Brain pericyte (primary cell): Measurements from ENCODE around the gene ACR.
"Not testable (repeated sequence)": the region's sequence is repeated elsewhere in the genome, so short reads cannot be mapped to it uniquely, and the experiment has no call there.

Experiments
- DNase-seq: peaks from one replicate; pipeline ENCODE4 v3.0.0-alpha.2; 2012; ENCODE audit warnings: low read depth, low spot score

Gene ACR

DNA sequence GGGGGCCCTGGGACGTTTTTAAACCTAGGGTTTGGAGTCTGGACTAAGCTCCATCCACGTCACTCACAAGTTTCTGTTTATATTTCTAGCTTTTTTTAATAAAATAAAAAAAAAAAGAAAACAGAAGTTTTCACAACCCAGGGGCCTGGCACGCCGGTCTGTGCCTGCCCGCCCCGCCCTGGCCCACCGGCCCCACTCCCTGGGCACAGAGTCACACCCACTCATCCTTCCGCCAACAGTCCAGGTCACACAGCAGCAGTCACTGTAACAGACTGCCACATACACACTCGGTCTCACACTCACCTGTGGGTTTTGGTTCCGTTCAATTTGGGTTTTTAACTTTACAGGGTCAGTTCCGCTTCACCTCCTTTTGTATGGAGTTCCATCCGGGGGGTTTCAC lies 5.3 kb upstream of the ACR start:
- no peak for DNase-seq

DNA sequence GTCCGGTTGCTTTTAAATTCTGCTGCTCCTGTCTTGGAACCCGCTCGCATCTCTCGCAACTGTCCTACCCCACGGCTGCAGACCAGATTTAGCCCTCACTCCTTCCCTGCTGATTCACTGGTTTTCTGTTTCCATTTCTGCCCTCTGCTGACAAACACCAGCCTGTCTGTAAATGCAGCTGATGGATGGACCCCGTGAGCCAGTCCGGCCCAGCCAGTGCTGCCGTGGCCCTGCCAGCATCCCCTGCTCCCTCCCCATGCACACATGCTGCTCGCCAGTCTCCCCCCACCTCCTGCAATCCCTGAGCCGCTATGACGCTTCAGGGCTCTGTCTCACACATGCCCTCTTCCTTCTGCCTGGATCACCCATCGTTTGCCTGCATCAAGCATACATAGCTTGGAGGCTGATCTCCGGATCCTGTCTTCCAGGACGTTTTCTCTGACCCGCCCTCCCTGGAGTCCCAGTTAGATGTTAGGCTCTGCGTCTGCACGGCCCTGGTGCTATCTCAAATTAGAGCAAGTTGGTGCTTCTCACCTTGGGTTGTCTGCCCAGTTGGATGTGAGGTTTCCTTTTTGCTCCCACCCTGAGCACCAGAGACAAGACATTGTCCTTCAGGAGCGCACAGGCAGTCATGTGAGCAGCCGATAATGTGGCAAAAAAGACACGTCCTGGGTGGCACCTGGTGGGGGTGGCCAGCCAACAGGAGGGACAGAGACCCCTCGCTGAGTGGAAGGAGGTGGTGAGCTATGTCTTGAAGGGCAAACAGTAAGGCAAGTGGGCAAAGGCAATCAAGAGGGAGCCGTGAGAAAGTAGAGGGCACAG lies 4.3 kb upstream of the ACR start:
- no peak for DNase-seq

DNA sequence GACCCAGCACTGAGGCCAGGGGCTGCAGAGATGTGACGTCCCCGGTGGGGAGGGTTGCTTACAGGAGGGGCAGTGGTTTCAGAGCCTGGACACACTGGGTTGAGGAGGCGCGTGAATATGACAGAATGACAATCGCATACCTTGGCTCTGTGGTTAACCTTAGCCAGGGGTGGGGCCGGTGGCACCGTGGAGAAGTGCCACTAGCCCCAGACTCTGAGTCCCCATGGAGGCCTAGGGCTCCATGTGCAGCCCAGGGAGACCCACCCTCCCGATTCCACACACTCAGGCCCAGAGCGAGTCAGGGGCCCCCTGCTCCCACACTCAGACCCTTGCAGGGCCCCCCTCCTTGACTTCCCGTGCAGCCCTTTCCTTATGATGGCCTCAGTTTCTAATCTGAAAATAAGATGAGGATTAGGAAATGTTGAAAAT lies 3.6 kb upstream of the ACR start:
- DNase-seq = no peak

DNA sequence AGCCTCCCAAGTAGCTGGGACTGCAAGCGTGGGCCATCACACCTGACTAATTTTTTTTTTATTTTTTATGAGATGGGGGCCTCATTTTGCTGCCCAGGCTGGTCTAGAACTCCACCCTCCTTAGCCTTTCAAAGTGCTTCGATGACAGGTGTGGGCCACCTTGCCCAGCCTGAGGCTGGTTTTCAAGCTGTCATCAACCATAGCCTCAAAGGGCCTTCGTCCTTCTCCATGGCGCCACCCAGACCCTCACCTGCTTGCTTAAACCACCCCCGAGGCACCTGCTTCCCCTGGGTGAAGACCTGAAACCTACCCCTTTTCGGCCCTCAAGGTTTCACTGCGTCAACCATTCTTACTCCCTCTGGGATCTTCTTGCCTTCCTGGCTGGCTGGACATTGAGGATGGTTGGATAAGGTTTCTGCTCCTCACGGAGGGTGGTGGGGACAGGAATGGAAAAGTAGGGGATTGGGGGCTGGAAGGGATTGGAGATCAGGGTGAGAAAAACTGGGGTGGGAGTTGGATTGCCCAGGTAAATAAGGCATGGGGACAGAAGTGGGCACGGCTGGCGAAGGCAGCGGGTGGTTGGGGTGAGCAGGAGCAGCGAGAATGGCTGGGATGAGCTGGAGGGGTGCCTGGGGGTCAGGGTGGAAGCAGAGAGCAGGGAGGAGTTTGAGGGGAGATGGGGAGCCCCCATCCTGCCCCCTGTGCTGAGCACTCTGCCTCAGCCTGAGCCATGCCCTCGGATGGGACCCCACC lies 2.8 kb upstream of the ACR start:
- no peak for DNase-seq

DNA sequence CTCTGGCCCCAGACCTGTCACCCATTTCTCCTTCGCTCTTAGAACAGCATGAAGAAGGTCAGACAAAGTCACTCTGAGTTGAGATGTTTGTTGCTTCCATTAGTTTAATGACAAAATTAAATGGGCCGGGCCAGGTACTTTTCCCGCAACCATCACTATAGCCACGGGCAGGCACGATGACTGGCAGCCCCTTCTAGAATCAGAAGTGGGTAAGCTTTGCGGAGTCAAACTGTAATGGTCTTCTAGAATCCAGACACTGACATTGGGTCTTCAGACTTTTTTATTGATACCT lies 2.3 kb upstream of the ACR start:
- no peak for DNase-seq

DNA sequence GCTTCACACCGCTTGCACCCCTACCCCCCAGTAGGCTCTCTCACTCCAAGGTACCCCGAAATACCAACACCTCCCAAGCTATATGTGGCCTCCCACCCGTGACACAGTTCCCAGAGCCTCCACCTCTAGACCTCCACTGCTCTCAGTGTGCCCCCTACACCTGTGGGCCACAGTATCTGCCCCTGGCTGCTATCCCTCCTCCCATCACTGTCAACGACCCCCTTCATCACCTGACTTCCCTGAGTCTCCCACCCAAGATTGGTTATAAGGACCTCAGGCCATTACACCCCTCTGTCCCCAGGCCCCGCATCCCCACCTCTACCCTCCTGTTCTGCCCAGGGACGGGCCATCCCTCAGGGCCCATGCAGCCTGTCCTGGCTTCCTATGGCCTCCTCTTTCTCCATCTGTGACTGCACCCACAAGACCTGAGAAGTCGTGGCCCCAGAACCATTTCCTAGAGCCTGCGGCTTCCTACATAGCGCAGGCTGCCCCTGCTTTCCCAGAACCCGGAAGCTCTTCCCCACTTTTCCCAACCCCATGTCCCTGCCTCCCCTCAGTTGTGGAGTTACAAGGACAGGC lies 734 bp downstream of the ACR start:
- no peak for DNase-seq

DNA sequence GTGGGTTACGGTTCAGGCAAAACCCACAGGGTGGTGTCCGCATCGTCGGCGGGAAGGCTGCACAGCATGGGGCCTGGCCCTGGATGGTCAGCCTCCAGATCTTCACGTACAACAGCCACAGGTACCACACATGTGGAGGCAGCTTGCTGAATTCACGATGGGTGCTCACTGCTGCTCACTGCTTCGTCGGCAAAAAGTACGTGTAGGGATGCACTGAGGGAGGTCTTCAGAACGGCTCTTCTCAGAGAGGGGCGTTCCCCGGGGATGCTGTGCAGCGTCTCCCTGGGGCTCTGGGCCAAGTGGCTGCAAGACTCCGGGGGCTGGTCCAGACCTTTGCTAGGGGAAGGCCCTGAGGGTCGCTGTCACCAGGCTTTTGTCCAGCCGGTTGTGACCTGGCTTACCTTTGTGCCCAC lies 1.3 kb downstream of the ACR start:
- DNase-seq = no peak

DNA sequence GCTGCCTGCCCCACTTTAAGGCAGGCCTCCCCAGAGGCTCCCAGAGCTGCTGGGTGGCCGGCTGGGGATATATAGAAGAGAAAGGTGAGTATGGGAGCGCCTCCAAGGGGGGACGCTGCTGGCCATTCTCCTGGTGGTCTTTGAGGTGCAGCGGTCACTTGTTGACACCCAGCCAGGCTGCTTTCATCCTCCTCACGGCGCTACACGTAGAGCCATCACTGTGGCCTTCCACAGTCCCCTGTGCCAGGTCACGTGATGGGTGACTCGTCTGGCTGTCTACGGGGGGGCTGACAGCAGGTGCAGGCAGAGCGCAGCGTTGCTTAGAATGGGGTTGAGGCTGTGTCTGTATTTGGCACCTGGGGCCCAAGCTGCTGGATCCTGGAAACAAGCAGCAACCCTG lies 1.9 kb downstream of the ACR start:
- DNase-seq = no peak

DNA sequence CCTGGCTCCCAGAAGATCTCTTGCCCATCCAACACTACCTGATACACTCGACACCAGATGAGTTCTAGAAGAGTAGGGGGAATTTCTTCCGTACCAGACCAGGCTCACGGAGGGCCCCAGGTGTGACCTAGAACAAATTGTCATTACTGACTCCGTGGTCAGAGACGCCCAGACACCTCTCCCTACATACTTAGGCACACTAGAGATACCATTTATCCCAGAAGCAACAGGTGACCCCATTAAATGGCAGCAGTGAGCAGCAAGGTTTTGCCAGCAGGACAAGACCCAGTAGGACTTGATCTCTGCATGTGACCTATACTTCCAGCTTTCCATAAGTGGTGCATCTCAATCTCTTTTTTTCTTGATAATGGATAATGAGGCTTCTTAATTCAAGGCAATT lies 2.7 kb downstream of the ACR start:
- DNase-seq = not testable (repeated sequence)

DNA sequence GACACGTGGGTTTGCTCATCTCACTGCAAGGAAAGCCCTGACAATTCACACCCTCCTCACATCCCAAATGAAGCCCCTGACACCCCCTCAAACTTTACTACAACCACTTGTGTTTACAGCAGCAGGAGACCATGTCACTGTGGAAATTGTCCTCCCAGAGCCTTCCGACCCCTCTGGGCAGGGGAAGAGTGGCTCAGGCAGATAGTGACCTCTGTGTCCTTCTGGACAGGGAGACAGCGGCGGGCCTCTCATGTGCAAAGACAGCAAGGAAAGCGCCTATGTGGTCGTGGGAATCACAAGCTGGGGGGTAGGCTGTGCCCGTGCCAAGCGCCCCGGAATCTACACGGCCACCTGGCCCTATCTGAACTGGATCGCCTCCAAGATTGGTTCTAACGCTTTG lies 6.4 kb downstream of the ACR start:
- not testable (repeated sequence) for DNase-seq

DNA sequence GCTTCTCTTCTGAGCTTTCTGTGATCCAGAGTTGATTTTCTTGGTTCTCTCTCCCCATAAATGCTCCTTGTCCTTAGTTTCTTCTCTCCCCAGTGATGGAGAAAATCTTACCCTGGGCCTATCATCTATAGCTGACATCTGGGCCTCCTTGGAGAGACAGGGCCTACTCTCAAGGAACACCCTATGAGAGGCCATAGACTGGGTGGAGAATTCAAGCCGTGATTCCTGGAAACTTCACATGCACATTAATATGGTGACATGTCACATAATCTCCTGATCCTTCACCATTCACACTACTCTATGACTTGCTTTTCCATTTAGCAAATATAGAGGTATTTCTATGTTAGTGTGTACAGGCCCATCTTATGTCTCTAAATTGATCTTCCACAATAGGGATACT lies 9.5 kb downstream of the ACR start:
- DNase-seq = not testable (repeated sequence)

DNA sequence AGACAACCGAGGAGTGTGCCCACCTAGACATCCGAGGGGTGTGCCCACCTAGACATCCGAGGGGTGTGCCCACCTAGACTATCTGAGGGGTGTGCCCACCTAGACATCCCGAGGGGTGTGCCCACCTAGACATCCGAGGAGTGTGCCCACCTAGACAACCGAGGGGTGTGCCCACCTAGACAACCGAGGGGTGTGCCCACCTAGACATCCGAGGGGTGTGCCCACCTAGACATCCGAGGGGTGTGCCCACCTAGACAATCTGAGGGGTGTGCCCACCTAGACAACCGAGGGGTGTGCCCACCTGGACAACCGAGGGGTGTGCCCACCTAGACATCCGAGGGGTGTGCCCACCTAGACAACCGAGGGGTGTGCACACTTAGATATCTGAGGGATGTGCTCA lies 10.6 kb downstream of the ACR start:
- not testable (repeated sequence) for DNase-seq

DNA sequence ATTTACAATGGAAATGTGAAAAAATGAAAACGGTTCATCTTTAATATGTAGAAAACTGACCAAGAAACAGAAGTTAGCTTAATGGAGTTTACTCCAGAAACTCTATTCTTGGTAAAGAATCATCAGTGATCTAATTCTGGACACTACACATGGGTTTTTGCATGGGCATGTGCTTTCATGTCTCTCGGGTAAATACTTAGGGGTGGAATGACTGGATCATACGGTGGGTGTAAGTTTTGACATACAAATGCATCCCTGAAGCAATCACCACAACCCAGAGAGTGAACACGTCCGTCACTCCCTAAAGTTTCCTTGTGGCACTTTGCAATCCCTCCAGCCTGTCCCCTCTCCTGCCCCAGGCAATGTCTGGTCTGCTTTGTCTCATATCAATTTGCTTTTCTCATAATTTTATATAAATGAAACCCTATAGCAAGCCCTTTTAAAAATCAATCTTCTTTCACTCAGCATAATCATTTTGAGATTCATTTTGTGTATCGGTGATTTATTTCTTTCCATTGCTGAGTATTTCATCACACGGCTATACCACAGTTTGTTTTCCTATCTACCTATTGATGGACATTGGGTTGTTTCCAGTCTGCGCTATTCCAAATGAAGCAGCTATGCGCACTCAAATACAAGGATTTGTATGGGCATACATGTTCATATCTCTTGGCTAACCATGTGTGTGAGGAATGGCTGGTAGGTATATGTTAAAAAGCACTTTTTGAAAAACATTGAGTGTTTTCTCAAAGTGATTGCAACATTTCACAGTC lies 11.5 kb downstream of the ACR start:
- DNase-seq = not testable (repeated sequence)

DNA sequence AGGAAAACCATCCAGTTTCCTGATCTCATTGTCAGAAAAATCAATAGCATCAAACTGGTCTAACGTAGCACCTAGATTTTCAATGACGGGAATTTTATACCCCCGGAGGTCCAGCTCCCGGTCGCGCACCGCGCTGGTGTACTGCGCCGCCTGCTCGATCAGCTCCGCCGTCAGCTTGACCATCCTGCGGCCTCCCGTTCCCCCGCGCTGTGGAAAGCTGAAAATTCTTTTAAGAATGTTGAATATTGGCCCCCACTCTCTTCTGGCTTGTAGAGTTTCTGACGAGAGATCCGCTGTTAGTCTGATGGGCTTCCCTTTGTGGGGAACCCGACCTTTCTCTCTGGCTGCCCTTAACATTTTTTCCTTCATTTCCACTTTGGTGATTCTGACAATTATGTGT lies 17.2 kb downstream of the ACR start:
- not testable (repeated sequence) for DNase-seq

DNA sequence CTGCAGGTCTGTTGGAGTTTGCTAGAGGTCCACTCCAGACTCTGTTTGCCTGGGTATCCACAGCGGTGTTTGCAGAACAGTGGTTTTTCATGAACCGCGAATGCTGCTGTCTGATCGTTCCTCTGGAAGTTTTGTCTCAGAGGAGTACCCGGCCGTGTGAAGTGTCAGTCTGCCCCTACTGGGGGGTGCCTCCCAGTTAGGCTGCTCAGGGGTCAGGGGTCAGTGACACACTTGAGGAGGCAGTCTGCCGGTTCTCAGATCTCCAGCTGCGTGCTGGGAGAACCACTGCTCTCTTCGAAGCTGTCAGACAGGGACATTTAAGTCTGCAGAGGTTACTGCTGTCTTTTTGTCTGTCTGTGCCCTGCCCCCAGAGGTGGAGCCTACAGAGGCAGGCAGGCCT lies 18.4 kb downstream of the ACR start:
- DNase-seq = not testable (repeated sequence)

DNA sequence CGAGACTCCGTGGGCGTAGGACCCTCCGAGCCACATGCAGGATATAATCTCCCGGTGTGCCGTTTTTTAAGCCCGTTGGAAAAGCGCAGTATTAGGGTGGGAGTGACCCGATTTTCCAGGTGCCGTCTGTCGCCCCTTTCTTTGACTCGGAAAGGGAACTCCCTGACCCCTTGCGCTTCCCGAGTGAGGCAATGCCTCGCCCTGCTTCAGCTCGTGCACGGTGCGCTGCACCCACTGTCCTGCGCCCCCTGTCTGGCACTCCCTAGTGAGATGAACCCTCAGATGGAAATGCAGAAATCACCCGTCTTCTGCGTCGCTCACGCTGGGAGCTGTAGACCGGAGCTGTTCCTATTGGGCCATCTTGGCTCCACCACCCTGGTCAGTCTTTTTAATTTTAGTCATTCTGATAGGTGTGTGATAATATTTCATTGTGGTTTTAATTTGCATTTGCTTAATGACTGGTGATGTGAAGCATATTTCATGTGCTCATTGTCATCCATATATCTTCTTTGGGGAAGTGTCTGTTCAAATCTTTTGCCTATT lies 19.0 kb downstream of the ACR start:
- DNase-seq = not testable (repeated sequence)

DNA sequence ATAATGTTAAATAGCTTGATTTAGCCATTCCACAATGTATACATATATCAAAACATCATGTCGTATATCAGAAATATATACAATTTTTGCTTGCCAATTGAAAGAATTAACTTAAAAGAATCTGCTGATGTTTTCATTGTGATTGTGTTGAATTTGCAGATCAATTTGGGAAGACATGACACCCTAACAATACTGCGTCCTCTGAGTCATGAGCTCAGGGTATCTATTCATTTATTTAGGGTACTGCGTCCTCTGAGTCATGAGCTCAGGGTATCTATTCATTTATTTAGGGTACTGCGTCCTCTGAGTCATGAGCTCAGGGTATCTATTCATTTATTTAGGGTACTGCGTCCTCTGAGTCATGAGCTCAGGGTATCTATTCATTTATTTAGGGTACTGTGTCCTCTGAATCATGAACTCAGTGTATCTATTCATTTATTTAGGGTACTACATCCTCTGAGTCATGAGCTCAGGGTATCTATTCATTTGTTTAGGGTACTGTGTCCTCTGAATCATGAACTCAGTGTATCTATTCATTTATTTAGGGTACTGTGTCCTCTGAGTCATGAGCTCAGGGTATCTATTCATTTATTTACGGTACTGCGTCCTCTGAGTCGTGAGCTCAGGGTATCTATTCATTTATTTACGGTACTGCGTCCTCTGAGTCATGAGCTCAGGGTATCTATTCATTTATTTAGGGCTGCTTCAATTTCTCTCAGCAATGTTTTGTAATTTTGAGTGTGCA lies 21.8 kb downstream of the ACR start:
- DNase-seq = not testable (repeated sequence)

DNA sequence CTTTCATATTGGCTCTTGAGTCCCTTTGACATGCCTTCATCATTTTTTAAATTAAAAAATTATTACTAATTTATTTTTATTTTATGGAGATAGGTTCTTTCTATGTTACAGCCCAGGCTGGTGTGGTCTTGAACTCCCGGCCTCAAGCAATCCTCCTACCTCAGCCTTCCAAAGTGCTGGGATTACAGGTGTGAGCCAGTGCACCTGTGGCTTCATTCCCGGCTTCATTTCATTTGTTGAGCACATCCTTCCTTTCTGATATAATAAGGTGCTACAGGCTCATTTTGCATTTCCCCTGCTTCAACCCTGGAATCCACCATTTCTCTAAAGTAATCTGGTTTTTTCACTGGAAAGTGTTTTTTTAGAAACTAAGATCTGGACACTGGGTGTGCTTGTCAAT lies 23.8 kb downstream of the ACR start:
- not testable (repeated sequence) for DNase-seq

DNA sequence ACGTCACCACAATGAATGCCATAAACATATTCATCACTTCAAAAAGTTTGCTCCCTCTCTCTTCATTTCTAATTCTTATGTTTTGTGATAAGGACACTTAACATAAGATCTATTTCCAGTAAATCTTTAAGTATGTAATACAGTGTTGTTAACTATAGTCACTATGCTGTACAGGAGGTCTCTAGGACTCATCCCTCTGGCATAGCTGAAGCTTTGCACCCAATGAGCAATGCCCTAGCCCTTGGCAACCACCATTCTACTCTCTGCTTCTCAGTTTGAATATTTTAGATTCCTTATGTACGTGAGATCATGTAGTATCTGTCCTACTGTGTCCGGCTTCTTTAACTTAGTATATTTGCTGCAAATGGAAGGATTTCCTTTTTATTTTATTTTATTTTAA lies 26.3 kb downstream of the ACR start:
- DNase-seq = not testable (repeated sequence)

DNA sequence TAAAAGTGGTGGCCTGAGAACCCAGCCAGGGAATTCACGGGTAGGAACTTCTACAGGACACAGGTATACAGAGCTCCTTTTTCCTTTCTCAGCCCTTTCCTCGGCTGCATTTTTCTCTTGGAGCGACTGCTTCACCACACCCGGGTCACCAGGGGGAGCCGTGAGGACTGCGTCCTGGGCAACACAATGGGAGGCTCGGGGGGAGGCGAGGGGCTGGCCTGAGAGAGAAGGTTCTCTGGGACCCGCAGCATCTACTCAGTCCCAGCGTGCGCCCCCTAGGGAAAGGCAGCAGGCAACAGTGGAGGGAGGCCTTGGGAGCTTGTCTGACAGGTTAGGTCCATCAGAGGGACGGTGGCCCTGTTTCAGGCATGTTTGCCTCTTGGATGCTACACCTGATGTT lies 37.1 kb downstream of the ACR start:
- peak; percentile 7 for DNase-seq

DNA sequence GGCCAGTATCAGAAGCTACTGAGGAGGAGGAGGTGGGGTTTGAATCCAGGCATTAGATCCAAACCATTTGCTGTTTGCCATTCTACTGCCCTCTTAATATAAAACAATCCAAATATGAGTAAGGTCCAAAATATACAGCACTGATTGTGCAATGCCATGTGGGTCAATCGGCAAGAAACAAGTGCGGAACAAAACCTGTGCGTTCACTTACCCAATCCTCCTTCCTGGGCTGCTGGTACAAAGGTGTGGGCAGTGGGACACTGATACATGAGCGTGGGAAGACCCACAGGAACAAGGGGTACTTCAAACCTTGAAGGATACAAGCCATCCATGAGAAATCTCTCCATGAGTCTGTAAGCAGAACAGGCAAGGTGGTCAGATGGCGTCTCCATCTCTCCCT lies 39.6 kb downstream of the ACR start:
- not testable (repeated sequence) for DNase-seq
